SW 1271 (cell line): ENCODE measurements around the gene CAMKV.

Experiments
- DNase-seq, 2 experiments: peaks; one replicate each; lab custom pipeline; 2025; lab: John Stamatoyannopoulos, UW

CAMKV gene

DNA sequence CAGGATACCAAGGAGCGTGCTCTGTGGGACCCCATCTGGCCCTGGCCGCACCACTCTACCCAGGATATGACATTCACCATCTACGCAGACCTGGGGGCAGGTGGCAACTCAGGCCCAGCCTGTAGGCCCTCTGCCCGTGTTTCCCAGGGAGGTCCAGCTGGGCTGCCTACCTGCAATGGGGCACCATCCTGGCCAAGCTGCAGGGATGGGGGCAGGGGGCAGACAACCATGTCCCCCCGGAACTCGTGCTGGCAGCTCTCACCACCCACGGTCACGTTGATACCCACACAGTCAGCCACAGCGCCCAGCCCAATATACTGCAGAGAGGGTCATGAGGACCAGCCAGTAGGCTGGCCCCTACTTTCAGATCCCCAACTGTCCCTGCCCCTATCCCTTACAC, 26.1 kb upstream of the CAMKV start:
- no peak for DNase-seq

DNA sequence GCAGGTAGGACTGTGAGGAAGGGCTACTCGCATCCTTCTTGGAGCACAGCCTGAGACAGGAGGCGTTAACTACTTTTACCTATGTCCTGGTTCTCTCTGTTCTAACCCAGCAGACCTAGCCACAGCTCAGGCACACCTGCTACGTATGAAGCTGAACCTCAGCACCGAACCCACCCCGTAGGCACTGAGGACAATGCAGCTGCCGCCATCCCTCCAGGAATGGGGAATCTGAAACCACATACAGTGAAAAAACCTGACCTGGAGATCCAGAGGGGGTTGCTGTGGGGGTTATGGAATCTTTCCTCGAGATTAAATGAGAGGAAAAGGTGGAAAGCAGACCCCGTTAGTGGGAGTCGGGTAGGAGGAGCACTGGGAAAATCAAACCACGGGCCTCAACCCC, 19.6 kb upstream of the CAMKV start:
- no peak for DNase-seq

DNA sequence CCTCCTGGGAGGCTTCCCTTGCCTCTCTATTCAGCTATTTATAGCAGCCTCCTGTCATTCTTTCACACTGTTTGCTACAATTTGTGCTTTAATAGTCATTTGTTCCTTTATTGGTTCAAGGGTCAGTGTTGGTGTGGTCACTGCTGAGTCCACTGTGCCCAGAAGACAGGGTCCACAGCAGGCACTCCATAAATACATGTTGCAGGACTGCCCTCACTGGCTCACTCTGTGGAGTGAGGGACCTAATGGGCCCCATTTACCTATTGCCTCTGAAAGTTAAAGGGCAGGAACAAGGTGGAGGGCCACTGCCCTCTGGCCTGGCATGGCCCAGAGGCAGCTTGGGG, 17.2 kb upstream of the CAMKV start:
- DNase-seq, result no peak

DNA sequence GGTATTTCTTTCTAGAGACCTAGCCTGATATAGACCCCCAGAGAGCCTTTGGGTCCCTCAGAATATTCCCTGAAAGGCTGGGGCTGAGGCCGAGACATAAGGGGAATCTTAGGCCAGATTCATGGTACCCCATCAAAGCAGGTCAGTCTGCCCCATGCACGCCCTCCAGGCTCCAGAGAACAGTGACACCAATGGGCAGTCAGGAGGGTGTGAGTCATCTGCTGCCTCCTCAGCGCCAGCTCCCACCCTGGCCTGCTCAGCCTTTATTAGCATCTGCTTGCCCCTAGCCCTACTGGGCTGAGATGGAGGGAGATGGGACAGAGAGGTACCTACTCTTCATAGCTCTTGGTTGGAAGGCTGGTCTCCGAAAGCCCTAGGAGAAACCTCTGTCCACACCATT, 14.3 kb upstream of the CAMKV start:
- DNase-seq, result no peak

DNA sequence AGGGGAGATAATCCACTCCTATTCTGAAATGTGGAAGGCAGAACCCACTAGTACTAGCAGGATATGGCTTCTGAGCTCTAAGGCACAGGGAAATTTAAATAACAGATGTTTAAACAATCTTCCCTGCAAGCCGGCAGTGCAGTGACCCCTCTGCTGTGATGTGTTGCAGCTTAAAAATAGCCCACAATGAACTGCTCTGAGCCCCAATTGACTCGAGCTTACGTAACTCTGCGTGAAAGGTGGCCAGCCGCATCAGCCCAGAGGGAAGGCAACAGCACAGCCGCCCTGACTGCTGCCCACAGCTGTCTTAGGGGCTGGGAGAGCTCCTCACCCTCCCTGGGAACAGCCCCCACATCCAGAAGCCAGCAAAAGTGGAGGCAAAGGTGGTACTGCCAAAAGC, 12.5 kb upstream of the CAMKV start:
- no peak for DNase-seq

DNA sequence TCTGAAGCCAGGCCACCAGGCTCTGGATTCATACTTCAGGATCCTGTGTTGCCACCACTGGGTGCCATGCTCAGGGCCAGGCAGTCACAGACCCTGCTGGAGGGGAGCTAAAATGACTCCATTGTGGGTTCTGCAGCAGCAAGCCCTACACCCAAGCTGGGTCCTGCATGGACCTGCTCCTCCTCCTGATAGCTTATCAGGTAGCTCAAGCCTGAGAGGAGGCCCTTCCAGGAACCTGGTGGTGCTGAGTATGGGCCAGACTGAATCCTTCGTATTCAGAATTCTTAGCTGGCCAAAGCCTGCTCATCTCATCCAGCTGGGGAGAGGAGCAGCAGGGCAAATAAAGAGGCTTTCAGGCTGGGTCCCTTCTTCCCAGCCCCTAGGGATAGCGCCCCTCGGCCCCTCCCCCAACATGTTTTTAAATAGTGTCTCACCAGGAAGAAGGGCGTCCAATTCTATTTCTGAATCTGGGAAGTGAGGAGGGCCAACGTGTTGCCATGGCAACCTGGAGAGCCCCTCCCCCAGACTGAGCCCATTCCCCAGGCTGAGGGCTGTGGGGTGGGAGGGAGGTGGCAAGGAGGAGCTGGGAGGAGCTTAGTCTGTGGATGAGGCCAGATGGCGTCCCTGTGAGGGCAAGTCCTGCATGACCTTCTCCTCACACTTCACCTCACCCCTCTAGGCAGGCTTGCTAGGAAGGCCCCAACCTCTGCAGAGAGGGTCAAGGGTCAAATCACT, 11.0 kb upstream of the CAMKV start:
- DNase-seq, result no peak

DNA sequence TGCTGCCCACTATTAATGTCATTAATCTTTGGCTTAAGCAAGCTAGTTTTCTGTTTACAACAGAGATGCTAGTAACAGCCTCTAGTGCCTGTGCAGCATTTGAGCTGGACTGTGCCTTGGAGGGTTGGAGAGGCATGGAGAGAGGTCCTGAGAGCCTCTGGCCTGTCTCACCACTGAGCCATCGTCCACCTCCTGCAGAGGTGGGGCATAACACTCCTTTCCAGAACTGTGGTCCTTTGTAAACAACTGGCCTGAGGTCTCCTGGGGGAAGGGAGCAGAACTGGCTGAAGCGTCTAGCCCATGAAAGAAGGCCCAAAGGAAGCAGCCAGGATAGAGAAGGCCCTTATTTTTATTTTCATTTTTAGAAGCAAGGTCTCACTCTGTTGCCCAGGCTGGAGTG, 10.0 kb upstream of the CAMKV start:
- no peak for DNase-seq

DNA sequence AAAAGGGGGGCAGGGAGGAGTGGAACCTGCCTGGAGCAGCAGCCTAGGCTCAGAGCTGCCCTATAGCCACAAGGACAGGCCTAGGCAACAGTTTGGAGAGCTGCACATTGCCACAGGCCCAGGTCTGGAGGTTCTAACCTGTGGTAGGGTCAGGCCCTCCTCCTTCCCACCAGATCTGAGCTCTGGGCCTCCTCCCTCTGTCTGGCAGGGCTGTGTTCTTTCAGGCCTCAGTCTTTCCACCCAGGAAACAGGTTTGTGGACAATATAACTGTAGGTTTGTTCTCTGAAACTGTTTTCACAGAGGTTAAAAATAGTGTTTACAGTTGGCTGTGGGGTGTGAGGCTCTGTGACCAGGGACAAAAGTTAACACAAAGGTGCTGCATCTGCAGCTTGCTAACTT, 9.0 kb upstream of the CAMKV start:
- no peak for DNase-seq

DNA sequence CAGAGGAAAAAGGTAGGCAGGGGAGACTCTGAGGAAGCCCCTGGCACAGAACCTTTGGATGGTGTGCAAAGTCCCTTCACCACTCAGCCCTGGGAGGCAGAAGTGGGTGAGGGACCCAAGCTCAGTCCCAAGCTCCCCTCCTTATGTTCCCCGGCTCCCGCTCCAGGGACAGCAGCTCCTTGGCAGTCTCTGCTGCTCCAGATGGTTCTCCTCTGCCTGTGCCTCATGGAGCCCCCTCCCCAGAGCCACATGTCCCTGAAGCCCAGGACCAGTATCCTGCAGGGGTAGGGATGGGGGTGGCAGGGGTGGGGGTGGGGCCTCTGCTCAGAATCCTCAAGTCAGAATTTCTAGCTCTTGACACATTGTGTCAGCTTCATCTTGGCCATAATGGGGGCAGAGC, 8.0 kb upstream of the CAMKV start:
- DNase-seq, result no peak

DNA sequence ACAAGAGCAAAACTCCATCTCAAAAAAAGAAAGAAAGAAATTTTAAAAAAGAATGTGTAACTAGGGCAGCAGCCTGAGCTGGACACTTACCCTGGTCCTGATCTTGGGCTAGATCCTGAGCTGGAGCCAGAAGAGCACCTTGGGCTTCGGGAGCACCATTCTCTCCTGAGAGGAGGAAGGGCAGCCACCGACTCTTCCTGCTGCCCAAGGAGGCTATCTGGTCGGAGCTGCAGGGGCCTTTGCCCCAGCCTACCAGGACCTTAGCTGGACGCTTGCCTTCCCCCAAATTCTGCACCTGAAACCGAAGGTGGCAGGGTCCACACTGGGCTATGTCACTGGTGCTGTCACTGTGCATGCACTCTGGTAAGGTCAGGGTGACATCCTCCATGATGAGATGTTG, 6.9 kb upstream of the CAMKV start:
- no peak for DNase-seq

DNA sequence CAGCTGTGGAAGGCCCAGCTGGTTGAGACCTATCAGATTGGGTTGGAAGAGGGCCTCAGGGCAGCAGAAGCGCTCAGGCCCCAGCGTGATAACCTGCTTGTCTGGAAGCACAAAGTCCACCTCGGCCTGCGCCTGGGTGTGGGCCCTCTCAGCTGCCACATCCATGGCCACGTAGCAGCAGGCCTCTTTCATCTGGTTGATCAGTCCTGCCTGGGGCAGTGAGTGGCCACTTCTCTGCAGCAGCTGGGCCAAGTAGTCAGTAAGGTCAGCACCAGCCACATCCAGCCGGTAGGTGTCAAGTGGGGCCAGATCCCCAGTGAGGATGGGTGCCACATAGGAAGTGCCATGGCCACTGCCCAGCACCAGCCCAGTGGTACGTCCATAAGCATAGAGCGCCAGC, 3.9 kb upstream of the CAMKV start:
- DNase-seq, result no peak

DNA sequence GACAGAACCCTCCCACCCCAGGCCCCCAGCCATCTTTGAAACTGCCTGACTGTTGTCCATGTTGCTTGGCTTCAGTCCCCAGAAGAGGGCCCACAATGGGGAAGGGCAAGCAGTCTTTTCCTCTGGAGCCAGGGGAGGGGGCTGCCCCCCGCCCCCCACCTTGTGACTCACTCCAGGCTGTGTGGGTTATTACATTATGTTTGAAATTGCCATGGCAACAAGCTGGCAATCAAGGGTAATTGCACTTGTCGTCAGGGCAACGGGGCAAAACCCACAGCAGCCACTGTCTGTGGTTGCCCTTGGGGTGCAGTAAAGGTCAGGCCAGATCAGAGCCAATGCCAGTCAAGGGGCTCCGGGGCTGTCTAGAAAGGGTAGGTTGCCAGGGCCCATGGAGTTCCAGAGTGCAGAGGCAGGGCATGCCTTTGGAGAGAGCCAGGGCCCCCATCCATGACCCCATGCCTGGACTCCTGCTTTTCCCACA, 3.1 kb upstream of the CAMKV start:
- no peak for DNase-seq

DNA sequence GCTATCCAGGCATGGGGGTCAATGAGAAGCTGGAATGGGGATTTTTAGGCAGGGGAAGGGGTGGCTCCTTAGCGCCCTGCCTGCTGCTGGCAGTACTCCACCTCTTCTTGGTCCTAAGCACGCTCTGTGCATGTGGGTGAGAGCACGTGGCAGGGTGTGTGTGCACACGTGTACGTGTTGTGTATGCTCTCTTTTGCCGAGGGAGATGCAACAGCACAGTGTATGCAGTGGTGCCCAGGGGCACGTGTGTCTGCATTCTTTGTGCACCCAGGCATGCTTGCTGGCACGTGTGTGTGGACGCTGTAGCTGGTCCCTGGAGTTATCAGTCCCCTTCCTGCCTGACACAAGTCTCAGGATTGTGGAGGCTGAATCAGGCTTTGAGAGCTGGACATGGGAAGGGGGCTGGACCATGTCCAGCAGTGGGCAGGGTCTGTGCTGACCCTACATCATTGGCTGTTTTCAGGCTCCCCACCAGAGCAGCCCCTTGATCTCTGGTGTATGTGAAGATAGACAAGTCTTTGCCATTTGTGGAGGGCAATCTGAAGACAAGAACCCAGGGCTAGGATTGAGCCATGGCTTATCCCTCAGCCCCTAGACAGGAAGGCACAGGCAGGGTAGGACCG, 1.9 kb upstream of the CAMKV start:
- no peak for DNase-seq

DNA sequence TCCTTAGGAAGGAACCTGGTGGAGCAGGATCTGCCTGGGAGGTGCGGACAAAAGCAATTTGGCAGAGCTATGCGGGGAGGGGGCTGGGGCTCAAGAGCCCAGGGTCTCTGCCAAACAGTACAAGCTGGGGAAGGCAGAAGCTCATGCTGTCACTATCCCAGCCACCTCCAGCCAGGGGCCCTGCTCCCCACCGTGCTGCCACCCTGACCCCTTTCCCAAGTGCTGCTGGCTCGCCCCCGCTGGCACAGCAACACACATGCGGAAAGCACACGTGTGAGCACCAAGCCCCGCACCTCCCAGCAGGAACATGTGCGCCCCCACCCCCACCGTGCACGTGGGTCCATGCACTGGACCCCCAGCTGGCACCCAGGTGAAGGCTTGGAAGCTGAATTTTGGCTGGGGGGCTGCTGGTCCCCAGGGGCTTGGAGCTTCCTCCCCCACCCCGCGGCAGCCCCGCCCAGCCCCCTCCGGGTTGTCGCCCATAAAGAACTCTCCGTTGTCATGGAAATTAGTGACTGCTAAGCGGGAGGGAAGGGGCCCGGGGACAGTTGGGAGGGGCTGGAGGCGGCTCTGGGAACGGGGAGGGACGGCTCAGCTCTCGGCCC, 742 bp downstream of the CAMKV start:
- DNase-seq, result no peak

DNA sequence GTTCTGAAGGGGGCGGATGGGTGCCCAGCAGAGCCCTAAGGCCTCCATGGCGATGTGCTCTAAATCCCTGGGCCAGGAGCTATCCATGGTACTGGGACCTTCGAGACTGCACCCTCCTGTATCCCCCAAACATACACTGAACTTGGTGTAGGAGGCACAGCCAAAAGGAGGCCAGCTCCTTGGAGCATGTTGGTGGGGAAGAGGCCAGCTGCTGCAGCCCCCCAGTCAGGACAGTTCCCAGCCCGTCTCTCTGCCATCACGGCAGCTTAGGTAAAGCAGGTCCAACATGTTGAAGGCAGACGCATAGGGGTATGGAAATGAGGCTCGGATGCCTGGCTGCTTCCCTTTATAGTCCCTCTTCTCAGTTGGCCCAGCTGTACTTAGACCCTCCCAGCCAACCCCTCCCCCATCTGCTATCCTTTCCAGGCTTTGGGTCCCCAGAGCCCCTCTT, 1.8 kb downstream of the CAMKV start:
- DNase-seq, result no peak

DNA sequence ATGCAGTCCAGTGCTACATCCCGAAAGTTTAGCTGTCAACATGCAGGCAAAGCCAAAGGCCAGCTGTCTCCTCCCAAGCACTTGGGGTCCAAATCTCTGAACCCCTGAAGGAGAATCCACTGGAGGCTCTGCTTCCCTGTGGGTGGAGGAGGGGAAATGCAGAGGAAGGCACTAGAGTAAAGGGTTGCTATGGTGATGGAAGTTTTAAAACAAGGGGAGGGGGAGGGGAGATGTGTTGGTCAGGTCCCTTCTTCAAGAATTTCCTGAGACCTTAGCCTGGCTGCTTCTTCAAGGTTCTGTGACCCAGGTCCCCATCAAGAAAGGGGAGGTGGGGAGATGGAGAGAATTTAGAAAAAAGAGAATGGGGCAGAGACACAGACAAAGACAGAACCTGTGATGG, 2.3 kb downstream of the CAMKV start:
- no peak for DNase-seq

DNA sequence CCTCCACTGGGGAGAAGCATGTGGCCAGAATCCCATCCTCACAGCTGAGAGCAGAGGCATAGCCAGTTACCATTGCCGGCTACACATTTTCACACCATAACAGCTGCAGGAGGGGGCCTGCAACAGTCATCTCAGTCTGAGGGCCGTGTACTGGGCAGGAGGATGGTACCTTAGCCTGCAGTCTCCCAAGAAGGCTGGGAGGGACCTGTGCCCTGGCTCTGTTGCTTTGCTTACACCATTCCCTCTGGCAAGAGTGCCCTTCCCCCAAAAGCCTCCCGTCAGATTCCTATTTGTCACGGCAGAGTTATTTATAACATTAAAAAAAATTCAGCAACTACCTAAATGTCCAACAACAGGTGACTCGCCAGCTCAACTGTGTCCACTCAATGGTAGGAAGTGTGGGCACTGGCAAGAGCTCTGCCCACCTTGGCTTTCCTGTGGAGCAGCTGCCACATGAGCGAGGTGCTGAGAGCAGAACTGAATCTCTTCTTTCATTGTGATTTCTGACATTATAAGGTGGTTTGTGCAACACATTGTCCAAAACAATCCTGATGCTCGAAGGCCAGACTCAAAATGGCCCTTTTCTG, 4.4 kb downstream of the CAMKV start:
- no peak for DNase-seq

DNA sequence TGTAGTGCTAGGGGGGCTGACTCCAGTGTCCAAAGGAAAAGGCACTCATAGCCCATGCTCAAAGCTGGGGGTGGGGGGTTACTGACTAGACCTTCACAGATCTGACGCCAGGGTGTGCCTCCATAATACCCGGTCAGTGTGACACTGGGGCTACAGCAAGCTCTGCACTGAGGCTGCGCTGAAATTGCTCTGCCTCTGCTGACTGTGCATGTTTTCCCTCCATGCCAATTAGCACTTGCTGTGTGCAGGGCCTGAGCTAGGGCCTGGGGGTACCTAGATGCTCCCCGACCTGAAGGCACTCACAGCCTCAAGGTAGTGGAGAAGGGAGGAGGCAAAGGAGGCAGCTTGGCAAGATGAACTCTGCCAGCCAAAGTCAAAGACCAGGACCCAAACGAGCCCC, 5.2 kb downstream of the CAMKV start:
- no peak for DNase-seq

DNA sequence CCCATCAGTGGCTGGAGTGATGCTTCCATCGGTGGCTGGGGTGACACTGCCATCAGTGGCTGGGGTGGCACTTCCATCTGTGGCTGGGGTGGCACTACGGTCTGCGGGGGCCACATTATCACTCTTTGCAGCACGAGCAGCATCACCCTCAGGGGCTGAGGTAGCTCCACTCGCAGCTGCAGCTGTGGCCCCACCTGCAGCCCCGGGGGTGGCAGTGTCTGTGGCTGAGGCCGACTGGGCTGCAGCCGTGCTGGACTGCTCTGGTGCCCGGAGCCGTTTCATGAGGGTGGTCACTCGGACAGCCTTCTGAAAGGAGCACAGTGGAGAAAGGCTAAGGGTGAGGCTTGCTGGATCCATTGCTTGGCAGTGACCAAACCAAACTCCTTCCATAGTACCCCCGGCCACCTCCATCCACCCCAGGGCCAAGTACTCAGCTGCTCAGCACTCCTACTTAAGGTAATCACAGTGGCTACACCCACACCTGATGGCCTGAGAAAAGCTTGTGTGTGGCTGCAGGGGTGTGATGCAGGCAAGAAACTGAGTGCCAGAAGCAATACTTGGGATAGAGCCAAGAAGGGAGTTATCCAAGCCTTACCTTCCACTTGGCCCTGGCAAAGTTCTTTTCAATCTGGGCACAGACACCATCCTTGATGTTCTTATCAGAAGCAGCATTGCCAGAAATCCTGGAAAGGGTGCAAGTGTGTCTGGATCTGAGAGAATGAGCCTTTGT, 10.0 kb downstream of the CAMKV start:
- DNase-seq, result no peak

DNA sequence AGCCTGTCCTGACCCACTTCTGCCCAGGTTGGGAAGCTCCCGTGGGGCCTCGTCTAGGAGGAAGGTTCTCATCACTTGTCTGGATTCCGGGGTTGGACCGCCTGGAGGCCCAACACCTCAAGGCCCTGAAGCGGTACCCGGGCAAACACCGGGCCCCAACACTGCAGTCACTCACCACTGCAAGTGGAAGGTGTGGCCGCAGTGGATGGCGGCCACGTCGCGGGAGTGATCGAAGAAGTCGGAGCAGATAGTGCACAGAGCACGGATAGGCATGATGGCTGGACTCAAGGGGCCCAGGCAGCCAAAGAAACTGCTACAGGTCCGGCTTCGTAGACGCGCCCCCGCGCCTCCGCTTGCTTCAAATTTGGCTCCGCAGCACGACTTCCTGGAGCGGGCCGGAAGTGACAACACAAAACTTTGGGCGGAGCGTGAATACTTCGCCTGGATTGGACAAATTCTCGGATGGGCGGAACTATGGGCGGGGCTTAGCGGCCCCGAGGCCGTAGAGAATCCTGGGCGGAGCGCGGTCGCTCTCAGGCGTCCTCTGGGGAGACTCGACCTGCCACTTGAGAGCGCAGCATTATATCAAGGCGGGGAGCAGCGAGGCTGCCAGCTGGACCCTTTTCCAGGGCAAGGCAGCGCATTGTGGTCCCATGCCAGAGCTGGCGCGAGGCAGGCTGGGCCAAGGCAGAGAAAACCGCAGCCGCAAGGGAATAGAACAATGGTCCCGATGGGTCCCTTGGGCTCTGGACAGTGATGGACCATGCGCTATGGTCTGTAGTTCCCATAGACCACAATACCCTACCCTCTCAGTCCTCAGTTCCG, 13.3 kb downstream of the CAMKV start, which contains the start of gene TRAIP:
Gene TRAIP, minus strand, starts transcription at position 384 of the 825 bp plus-strand sequence. Its CDS starts 111 bp downstream, at position 273.
- peak in 1 of 2 experiments; percentile 75 for DNase-seq

DNA sequence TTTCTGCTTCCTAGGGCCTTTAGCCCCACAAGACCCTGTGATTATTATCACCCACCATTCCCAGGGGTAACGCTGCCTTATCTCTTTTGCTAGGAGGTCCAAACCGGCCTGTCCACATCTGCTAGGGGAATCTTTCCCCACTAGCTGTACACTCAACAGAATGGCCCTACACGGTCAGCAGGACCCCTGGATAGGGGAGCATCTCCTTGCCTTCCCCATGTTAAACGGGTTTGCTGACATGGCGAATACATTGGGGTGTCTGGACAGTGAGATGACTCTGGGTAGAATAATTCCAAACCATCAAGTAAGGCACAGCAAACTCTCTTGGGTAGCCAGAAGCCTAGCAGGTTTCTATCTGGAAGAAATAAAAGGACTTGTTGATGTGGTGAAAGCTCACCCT, 14.0 kb downstream of the CAMKV start:
- no peak for DNase-seq
